Panc1 (cell line): Measurements from ENCODE around the gene FOXP2. TPM values are rescaled to one million over a fixed set of nuclear protein-coding genes. Genes with fewer than 3 reads are reported as not detected.

Experiments
- ATAC-seq: fragments of 200-7000 bp; cut with Tn5 transposase; 2 replicates; pipeline ENCODE4 v1.9.1; 2020; ENCODE audit warnings: mild to moderate bottlenecking, moderate library complexity
- BruUV-seq: library from RNA; stranded (reverse); fragments of 400-500 nt; replicated peaks from 2 replicates; lab custom pipeline; 2021; lab: Mats Ljungman, UMichigan
- CTCF ChIA-PET: fragments of 300-600 bp; sonication (Branson Sonifier 250); formaldehyde crosslinking; loops from one replicate; lab custom pipeline; 2022; ENCODE audit warnings: antibody characterized with exemption; lab: Charles Lee
- POLR2A ChIA-PET: fragments of 300-600 bp; sonication (Branson Sonifier 250); formaldehyde crosslinking; loops from one replicate; lab custom pipeline; 2022; ENCODE audit warnings: antibody characterized with exemption; lab: Charles Lee
- DNase-seq: peaks from one replicate; pipeline ENCODE4 v3.0.0-alpha.2; 2010; ENCODE audit warnings: low read depth, low spot score
- H3K27ac ChIP-seq: 2 replicates; pipeline ENCODE4 v1.5.1; 2011; ENCODE audit warnings: mild to moderate bottlenecking, low read length, inconsistent platforms
- H3K27me3 ChIP-seq: fragments of 200-500 bp; sonication (Bioruptor generic); 2 replicates; pipeline ENCODE4 v1.6.0; 2014; ENCODE audit warnings: low read length, inconsistent platforms; ENCODE audit not compliant: control insufficient read depth, insufficient read depth
- H3K36me3 ChIP-seq: fragments of 200-500 bp; sonication (Bioruptor generic); 2 replicates; pipeline ENCODE4 v1.5.1; 2014; ENCODE audit warnings: inconsistent platforms, mild to moderate bottlenecking, low read length, moderate library complexity; ENCODE audit not compliant: control insufficient read depth, insufficient read depth
- H3K4me1 ChIP-seq: 2 replicates; pipeline ENCODE4 v1.5.1; 2011; ENCODE audit warnings: inconsistent platforms, mild to moderate bottlenecking, low read length, moderate library complexity; ENCODE audit not compliant: control insufficient read depth, insufficient read depth
- H3K4me3 ChIP-seq, 2 experiments: 2 replicates each; pipeline ENCODE4 v1.5.1; 2011 to 2012; ENCODE audit warnings: low read depth in 2 of 2, low read length in 2 of 2, mild to moderate bottlenecking in 2 of 2, inconsistent platforms in 1 of 2, moderate library complexity in 1 of 2
- H3K9me3 ChIP-seq: fragments of 200-500 bp; sonication (Bioruptor generic); 2 replicates; pipeline ENCODE4 v1.5.1; 2014; ENCODE audit warnings: low read depth, mild to moderate bottlenecking, inconsistent platforms, low read length, moderate library complexity; ENCODE audit not compliant: control insufficient read depth, insufficient read depth
- CTCF ChIP-seq: fragments of 450-650 bp; IDR thresholded peaks from 2 replicates; pipeline ENCODE4 v1.5.1; 2017; ENCODE audit warnings: mild to moderate bottlenecking
- POLR2AphosphoS5 ChIP-seq: IDR thresholded peaks from 2 replicates; pipeline ENCODE4 v1.6.1; 2012; ENCODE audit warnings: mild to moderate bottlenecking, low read depth, low read length, moderate library complexity
- REST ChIP-seq, 2 experiments: IDR thresholded peaks; 2 replicates each; pipeline ENCODE4 v1.6.1; 2011 to 2012; ENCODE audit warnings: low read depth in 2 of 2, control low read depth in 1 of 2, low read length in 1 of 2, mild to moderate bottlenecking in 1 of 2, moderate library complexity in 1 of 2; ENCODE audit not compliant: insufficient read depth in 1 of 2
- SIN3A ChIP-seq: IDR thresholded peaks from 2 replicates; pipeline ENCODE4 v1.6.1; 2012; ENCODE audit warnings: low read depth, mild to moderate bottlenecking, low read length, moderate library complexity, borderline replicate concordance; ENCODE audit not compliant: insufficient read depth
- TCF7L2 ChIP-seq: IDR thresholded peaks from 2 replicates; pipeline ENCODE4 v1.6.1; 2011; ENCODE audit warnings: mild to moderate bottlenecking, low read depth, low read length, inconsistent platforms
- in situ Hi-C: cut with HindIII; loops from 2 replicates; pipeline ENCODE4 v1.10.0; 2016; ENCODE audit warnings: low sequenced_read_pairs, low pct_unique_long_range_greater_than_20kb
- intact Hi-C: fragments of 100-400 bp; cut with micrococcal nuclease; formaldehyde crosslinking; loops from one replicate; pipeline ENCODE4 v1.10.0; 2022; ENCODE audit not compliant: unreplicated experiment
- total RNA-seq: library from RNA; stranded (reverse); gene quantifications from one replicate; pipeline ENCODE4 v1.2.1, GENCODE V29; 2021; ENCODE audit not compliant: unreplicated experiment

Gene FOXP2
- total RNA-seq, 1 experiment from 2014 or later = 0.54 TPM

GRCh38 chr7:114567416-114567815 is 152.8 kb downstream of the FOXP2 start:
- Histone ChIP-seq H3K9me3 (no peaks in the 10 kb centered on the region), H3K27me3 (no peaks in the 10 kb centered on the region), H3K4me3 (no peak overlapping the region), H3K36me3 (no peaks in the 10 kb centered on the region), H3K27ac (no peak overlapping the region), H3K4me1 (no peaks in the 10 kb centered on the region)
- DNase-seq (no peak), ATAC-seq (no peak)
- no peak for TF ChIP-seq POLR2AphosphoS5
- TF ChIP-seq REST (IDR thresholded peaks at IDR 0.05; ENCODE audit: insufficient read depth in 1 of 2, low read depth in 2 of 2, low read length in 1 of 2) = no peak
- no peak for TF ChIP-seq SIN3A
- TF ChIP-seq TCF7L2 = no peak
- TF ChIP-seq CTCF = no peak
- CTCF ChIA-PET = no interaction called here
- intact Hi-C loops (no loop called here), in situ Hi-C loops (no loop called here)
- no TSS peak for BruUV-seq
- POLR2A ChIA-PET = no interaction called here

- ATAC-seq = no peak
- no TSS peak for BruUV-seq
- Histone ChIP-seq H3K27me3 (no peaks in the 10 kb centered on the region), H3K27ac (no peak overlapping the region), H3K4me1 (no peaks in the 10 kb centered on the region), H3K36me3 (no peaks in the 10 kb centered on the region), H3K9me3 (no peaks in the 10 kb centered on the region), H3K4me3 (no peak overlapping the region)
- intact Hi-C loops (no loop called here), in situ Hi-C loops (no loop called here)
- ChIA-PET POLR2A (no interaction called here), CTCF (no interaction called here)
- DNase-seq = no peak
- no peak for TF ChIP-seq REST (IDR thresholded peaks at IDR 0.05; ENCODE audit: insufficient read depth in 1 of 2, low read depth in 2 of 2, low read length in 1 of 2)
Measured at GRCh38 chr7:114569220-114569619, 154.6 kb downstream of the FOXP2 start.
